ENCODE data around the gene FBLN2.

Gene FBLN2

GRCh38 chr3:13574083-13574797 lies 25.3 kb downstream of the FBLN2 start:
- no peak for TF ChIP-seq GABPA (IDR thresholded peaks at IDR 0.05; ENCODE audit: low read depth)
- TF ChIP-seq SPI1 (IDR thresholded peaks at IDR 0.05; ENCODE audit: borderline replicate concordance, low read depth), result no peak
- TF ChIP-seq POLR2AphosphoS5 (IDR thresholded peaks at IDR 0.05; ENCODE audit: low read depth), result no peak
- H3K4me3 ChIP-seq (replicated peaks; ENCODE audit: insufficient read depth, low read length), result no peak overlapping the region
- no peak for DNase-seq (ENCODE audit: low read depth in 1 of 2, low spot score in 1 of 2)
- no peaks in the 10 kb centered on the region for H3K27me3 ChIP-seq (ENCODE audit: insufficient read depth, poor library complexity, severe bottlenecking)
- no peak overlapping the region for H3K27ac ChIP-seq (replicated peaks)

DNA sequence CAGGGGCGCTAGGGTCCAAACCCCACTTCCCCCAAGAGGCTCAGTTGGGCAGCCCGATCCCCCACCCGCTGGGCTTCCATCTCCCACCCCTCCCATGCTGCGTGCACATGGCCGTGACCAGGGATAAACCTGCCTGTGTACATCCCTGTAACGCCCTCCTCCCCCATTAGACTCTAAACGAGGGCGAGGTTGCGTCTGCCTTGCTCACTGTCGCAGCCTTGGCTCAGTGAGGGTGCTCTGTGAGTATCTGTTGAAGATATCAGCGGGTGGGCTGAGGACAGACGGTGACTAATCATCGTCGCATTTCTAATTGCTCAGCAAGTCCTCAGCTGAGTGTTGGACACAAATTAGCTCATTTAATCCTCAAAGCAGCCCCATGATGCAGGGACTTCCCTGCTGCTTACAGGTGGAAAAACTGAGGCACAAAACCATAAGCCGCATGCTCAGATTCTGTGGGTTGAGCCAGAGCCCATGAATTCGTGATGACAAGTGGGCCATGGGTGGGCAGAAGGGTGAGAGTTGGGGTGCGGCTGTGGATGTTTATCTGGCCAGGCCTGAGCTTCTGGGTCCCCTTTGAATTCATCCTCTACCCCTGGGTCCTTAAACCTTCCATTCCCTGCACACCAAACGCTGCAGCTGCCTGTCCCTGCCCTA lies 26.0 kb downstream of the FBLN2 start:
- H3K27ac ChIP-seq (replicated peaks), result no peak overlapping the region
- no peak overlapping the region for H3K4me3 ChIP-seq (replicated peaks; ENCODE audit: insufficient read depth, low read length)
- H3K27me3 ChIP-seq (ENCODE audit: insufficient read depth, poor library complexity, severe bottlenecking), result peaks cover 4% of the 10 kb centered on the region
- no peak for DNase-seq (ENCODE audit: low read depth in 1 of 2, low spot score in 1 of 2)
- TF ChIP-seq GABPA (IDR thresholded peaks at IDR 0.05; ENCODE audit: low read depth), result no peak
- no peak for TF ChIP-seq CTCF (IDR thresholded peaks at IDR 0.05; ENCODE audit: insufficient read depth, low read length)
- TF ChIP-seq POLR2AphosphoS5 (IDR thresholded peaks at IDR 0.05; ENCODE audit: low read depth), result no peak
- TF ChIP-seq, protein P1, sequence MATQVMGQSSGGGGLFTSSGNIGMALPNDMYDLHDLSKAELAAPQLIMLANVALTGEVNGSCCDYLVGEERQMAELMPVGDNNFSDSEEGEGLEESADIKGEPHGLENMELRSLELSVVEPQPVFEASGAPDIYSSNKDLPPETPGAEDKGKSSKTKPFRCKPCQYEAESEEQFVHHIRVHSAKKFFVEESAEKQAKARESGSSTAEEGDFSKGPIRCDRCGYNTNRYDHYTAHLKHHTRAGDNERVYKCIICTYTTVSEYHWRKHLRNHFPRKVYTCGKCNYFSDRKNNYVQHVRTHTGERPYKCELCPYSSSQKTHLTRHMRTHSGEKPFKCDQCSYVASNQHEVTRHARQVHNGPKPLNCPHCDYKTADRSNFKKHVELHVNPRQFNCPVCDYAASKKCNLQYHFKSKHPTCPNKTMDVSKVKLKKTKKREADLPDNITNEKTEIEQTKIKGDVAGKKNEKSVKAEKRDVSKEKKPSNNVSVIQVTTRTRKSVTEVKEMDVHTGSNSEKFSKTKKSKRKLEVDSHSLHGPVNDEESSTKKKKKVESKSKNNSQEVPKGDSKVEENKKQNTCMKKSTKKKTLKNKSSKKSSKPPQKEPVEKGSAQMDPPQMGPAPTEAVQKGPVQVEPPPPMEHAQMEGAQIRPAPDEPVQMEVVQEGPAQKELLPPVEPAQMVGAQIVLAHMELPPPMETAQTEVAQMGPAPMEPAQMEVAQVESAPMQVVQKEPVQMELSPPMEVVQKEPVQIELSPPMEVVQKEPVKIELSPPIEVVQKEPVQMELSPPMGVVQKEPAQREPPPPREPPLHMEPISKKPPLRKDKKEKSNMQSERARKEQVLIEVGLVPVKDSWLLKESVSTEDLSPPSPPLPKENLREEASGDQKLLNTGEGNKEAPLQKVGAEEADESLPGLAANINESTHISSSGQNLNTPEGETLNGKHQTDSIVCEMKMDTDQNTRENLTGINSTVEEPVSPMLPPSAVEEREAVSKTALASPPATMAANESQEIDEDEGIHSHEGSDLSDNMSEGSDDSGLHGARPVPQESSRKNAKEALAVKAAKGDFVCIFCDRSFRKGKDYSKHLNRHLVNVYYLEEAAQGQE (IDR thresholded peaks at IDR 0.05; ENCODE audit: insufficient replicate concordance, low read depth), result no peak
- TF ChIP-seq SPI1 (IDR thresholded peaks at IDR 0.05; ENCODE audit: borderline replicate concordance, low read depth), result no peak

GRCh38 chr3:13575459-13576061 lies 26.6 kb downstream of the FBLN2 start:
- Histone ChIP-seq H3K4me3 (replicated peaks; ENCODE audit: insufficient read depth, low read length) (no peak overlapping the region), H3K27me3 (ENCODE audit: insufficient read depth, poor library complexity, severe bottlenecking) (peaks cover 4% of the 10 kb centered on the region), H3K27ac (replicated peaks) (no peak overlapping the region)
- DNase-seq (ENCODE audit: low read depth in 1 of 2, low spot score in 1 of 2), result no peak
- TF ChIP-seq CTCF (IDR thresholded peaks at IDR 0.05; ENCODE audit: insufficient read depth, low read length) (no peak), POLR2AphosphoS5 (IDR thresholded peaks at IDR 0.05; ENCODE audit: low read depth) (no peak), SPI1 (IDR thresholded peaks at IDR 0.05; ENCODE audit: borderline replicate concordance, low read depth) (no peak), GABPA (IDR thresholded peaks at IDR 0.05; ENCODE audit: low read depth) (no peak)
- TF ChIP-seq, protein P1 (IDR thresholded peaks at IDR 0.05; ENCODE audit: insufficient replicate concordance, low read depth), result no peak

All from HL-60 (cell line).